OCI-LY1 (cell line): ENCODE results near the gene NR1I2.

Experiments
- H2AFZ ChIP-seq: fragments of 200-600 bp; sonication (generic), shearing (Covaris generic); 2 replicates; pipeline ENCODE4 v1.6.0; 2014; ENCODE audit warnings: antibody characterized with exemption, mild to moderate bottlenecking, low read length
- H3F3A ChIP-seq: fragments of 200-600 bp; sonication (generic), shearing (Covaris generic); 2 replicates; pipeline ENCODE4 v1.6.0; 2014; ENCODE audit warnings: mild to moderate bottlenecking, antibody characterized with exemption, low read length, moderate library complexity; ENCODE audit not compliant: insufficient read depth
- H3K27ac ChIP-seq: fragments of 200-600 bp; sonication (generic); 2 replicates; pipeline ENCODE4 v1.5.1; 2014; ENCODE audit warnings: low read length, mixed run types, mild to moderate bottlenecking, low read depth; ENCODE audit not compliant: poor library complexity, severe bottlenecking
- H3K27me3 ChIP-seq: fragments of 200-600 bp; sonication (generic); 2 replicates; pipeline ENCODE4 v1.6.0; 2014; ENCODE audit warnings: antibody characterized with exemption, mild to moderate bottlenecking, low read length, moderate library complexity; ENCODE audit not compliant: insufficient read depth
- H3K36me3 ChIP-seq: fragments of 200-600 bp; sonication (generic); 2 replicates; pipeline ENCODE4 v1.6.1; 2014; ENCODE audit warnings: mild to moderate bottlenecking, antibody characterized with exemption, low read length, moderate library complexity, mixed read lengths; ENCODE audit not compliant: insufficient read depth
- H3K4me1 ChIP-seq: fragments of 200-600 bp; sonication (generic); 2 replicates; pipeline ENCODE4 v1.5.1; 2014; ENCODE audit warnings: mild to moderate bottlenecking, low read length, moderate library complexity; ENCODE audit not compliant: insufficient read depth, severe bottlenecking
- H3K4me2 ChIP-seq: fragments of 200-600 bp; sonication (generic), shearing (Covaris generic); 2 replicates; pipeline ENCODE4 v1.6.1; 2014; ENCODE audit warnings: low read length
- H3K4me3 ChIP-seq: fragments of 200-600 bp; sonication (generic); 2 replicates; pipeline ENCODE4 v1.5.1; 2014; ENCODE audit warnings: low read length, low read depth, mild to moderate bottlenecking, mixed read lengths; ENCODE audit not compliant: poor library complexity, severe bottlenecking
- H3K79me2 ChIP-seq: fragments of 200-600 bp; shearing (Covaris generic); 2 replicates; pipeline ENCODE4 v1.6.1; 2016; ENCODE audit warnings: mixed run types, low read length, mixed read lengths; ENCODE audit not compliant: insufficient read depth
- H3K9ac ChIP-seq: fragments of 200-600 bp; sonication (generic), shearing (Covaris generic); 2 replicates; pipeline ENCODE4 v1.6.1; 2014; ENCODE audit warnings: mild to moderate bottlenecking, low read length, mixed read lengths
- H3K9me2 ChIP-seq: fragments of 200-600 bp; sonication (generic), shearing (Covaris generic); 2 replicates; pipeline ENCODE4 v1.6.1; 2014; ENCODE audit warnings: low read depth, mild to moderate bottlenecking, low read length, mixed read lengths
- H3K9me3 ChIP-seq: fragments of 200-600 bp; shearing (Covaris generic); 2 replicates; pipeline ENCODE4 v1.6.1; 2014; ENCODE audit warnings: low read length, mixed read lengths
- H4K20me1 ChIP-seq: fragments of 200-600 bp; sonication (generic), shearing (Covaris generic); 2 replicates; pipeline ENCODE4 v1.6.0; 2016; ENCODE audit warnings: mild to moderate bottlenecking, low read length; ENCODE audit not compliant: insufficient read depth
- EZH2 ChIP-seq: fragments of 200-600 bp; sonication (generic), shearing (Covaris generic); IDR thresholded peaks from 2 replicates; pipeline ENCODE4 v1.8.0; 2017; ENCODE audit warnings: borderline replicate concordance, mixed run types, mild to moderate bottlenecking, antibody characterized with exemption, low read length, moderate library complexity, mixed read lengths
- TF ChIP-seq, protein P1 (sequence below): fragments of 200-600 bp; sonication (generic), shearing (Covaris generic); IDR thresholded peaks from 2 replicates; pipeline ENCODE4 v1.5.1; 2017; ENCODE audit warnings: mild to moderate bottlenecking, antibody characterized with exemption, low read length, moderate library complexity, mixed read lengths

Gene NR1I2

DNA sequence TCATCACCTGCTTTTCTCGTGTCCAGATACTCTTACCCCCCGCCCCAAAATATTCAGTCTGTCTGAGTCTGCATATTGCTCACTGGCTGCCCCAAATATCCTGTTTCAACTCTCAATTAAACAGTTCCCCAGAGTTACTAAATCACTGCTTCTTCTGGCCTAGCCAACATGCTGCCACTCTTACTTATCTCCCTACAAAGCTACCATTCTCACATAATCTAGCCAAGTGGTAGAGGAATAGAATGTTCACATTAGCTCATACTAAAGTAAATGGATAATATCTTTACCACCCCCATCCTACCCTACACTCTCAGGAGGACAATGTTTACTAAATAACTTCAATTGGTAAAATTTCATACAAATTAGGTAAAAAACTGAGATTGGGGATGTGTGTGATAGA, 77.8 kb downstream of the NR1I2 start:
- TF ChIP-seq EZH2 = no peak
- TF ChIP-seq, protein P1, sequence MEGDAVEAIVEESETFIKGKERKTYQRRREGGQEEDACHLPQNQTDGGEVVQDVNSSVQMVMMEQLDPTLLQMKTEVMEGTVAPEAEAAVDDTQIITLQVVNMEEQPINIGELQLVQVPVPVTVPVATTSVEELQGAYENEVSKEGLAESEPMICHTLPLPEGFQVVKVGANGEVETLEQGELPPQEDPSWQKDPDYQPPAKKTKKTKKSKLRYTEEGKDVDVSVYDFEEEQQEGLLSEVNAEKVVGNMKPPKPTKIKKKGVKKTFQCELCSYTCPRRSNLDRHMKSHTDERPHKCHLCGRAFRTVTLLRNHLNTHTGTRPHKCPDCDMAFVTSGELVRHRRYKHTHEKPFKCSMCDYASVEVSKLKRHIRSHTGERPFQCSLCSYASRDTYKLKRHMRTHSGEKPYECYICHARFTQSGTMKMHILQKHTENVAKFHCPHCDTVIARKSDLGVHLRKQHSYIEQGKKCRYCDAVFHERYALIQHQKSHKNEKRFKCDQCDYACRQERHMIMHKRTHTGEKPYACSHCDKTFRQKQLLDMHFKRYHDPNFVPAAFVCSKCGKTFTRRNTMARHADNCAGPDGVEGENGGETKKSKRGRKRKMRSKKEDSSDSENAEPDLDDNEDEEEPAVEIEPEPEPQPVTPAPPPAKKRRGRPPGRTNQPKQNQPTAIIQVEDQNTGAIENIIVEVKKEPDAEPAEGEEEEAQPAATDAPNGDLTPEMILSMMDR = no peak
- Histone ChIP-seq H2AFZ (no peak overlapping the region), H3K9me3 (no peaks in the 10 kb centered on the region), H3K4me1 (no peaks in the 10 kb centered on the region), H3K27ac (no peak overlapping the region), H3K4me3 (no peak overlapping the region), H3K9ac (no peak overlapping the region), H3K79me2 (no peaks in the 10 kb centered on the region), H3K4me2 (no peak overlapping the region), H3K36me3 (peaks cover 54% of the 10 kb centered on the region), H4K20me1 (no peaks in the 10 kb centered on the region), H3K9me2 (no peaks in the 10 kb centered on the region), H3F3A (no peaks in the 10 kb centered on the region), H3K27me3 (no peaks in the 10 kb centered on the region)

DNA sequence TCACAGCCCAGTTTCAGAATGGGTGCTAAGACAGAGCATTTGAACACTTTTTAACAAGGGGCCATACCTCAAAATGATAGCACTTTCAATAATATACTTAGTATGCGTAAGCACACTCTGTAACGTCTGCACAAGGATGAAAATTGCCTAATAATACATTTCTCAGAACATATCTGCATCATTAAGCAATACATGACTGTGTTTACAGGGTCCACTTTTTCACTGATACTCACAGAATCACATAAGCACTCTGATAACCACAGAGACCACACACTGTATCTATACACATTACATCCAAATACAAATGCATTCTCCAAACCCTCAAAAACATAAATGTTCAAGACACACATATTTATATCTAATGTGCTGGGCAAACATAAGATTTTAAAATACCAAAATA, 79.8 kb downstream of the NR1I2 start:
- H3K9me3 ChIP-seq = no peaks in the 10 kb centered on the region
- H3K9me2 ChIP-seq = no peaks in the 10 kb centered on the region
- H3K4me3 ChIP-seq = no peak overlapping the region
- no peak overlapping the region for H3K4me2 ChIP-seq
- TF ChIP-seq EZH2 = no peak
- TF ChIP-seq, protein P1 = no peak
- no peaks in the 10 kb centered on the region for H4K20me1 ChIP-seq
- H3K27ac ChIP-seq = no peak overlapping the region
- H3F3A ChIP-seq = no peaks in the 10 kb centered on the region
- H3K4me1 ChIP-seq = no peaks in the 10 kb centered on the region
- no peaks in the 10 kb centered on the region for H3K27me3 ChIP-seq
- H3K36me3 ChIP-seq = peaks cover 57% of the 10 kb centered on the region
- no peak overlapping the region for H2AFZ ChIP-seq
- no peaks in the 10 kb centered on the region for H3K79me2 ChIP-seq
- no peak overlapping the region for H3K9ac ChIP-seq

DNA sequence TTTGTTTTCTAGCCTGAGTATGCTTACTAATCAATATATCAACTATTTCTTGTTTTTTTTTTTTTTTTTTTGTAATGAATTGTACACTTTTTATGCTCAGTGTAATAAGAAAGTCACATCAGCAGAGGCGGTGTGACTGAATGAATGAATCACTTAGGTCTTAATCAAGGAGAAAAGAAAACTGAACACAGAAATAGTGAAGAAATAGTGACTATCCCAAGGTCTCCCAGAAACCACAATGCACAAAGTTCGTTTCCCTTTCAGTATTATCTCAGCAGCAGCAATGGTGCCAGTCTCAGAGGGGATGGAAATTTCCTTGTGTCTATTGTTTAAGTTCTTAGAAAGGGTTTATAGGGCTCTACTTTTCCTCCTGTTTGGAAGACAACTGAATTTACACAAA, 80.7 kb downstream of the NR1I2 start:
- H3K4me2 ChIP-seq = no peak overlapping the region
- no peak overlapping the region for H3K4me3 ChIP-seq
- peaks cover 51% of the 10 kb centered on the region for H3K36me3 ChIP-seq
- H4K20me1 ChIP-seq = no peaks in the 10 kb centered on the region
- H3K79me2 ChIP-seq = no peaks in the 10 kb centered on the region
- no peak overlapping the region for H2AFZ ChIP-seq
- H3K27me3 ChIP-seq = no peaks in the 10 kb centered on the region
- H3K27ac ChIP-seq = no peak overlapping the region
- no peak overlapping the region for H3K9ac ChIP-seq
- H3K4me1 ChIP-seq = no peaks in the 10 kb centered on the region
- TF ChIP-seq, protein P1 = no peak
- no peak for TF ChIP-seq EZH2
- no peaks in the 10 kb centered on the region for H3F3A ChIP-seq
- H3K9me3 ChIP-seq = no peaks in the 10 kb centered on the region
- no peaks in the 10 kb centered on the region for H3K9me2 ChIP-seq
